ENCODE data around the gene DLG1.

DNA sequence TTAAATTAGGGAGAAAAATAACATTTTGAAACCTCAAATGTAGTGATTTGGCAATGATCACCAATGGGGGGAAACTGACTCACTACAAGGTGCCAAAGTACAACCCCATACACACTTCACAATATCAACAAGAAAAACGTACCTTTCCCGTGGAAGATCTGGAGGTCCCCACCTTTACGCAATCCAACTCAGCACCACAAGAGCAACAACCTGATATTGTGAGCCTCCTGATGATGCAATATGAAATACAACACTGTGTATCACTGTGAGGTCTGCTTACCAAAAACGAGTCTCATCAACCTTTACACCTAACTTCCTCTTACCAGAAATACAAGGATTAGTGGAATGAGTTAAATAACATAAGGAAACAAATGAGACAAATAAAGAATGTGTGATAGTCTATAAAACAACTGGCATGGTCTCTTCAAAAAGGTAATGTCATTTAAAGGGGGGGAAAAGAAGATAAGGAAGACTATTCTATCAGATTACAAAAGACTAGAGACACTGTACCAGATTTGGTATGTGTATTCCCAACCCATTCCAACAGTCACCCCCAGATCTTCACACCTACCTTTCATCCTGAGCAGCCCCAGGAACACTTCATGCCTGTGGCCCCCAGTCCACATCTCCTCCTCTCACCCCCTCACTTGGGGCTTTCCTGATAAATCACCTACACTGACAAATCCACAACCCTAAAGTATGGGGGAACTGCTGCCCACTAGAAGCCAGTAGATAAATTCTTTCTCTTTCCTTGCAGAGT, 27.7 kb downstream of the DLG1 start:
- TF ChIP-seq, protein P1, sequence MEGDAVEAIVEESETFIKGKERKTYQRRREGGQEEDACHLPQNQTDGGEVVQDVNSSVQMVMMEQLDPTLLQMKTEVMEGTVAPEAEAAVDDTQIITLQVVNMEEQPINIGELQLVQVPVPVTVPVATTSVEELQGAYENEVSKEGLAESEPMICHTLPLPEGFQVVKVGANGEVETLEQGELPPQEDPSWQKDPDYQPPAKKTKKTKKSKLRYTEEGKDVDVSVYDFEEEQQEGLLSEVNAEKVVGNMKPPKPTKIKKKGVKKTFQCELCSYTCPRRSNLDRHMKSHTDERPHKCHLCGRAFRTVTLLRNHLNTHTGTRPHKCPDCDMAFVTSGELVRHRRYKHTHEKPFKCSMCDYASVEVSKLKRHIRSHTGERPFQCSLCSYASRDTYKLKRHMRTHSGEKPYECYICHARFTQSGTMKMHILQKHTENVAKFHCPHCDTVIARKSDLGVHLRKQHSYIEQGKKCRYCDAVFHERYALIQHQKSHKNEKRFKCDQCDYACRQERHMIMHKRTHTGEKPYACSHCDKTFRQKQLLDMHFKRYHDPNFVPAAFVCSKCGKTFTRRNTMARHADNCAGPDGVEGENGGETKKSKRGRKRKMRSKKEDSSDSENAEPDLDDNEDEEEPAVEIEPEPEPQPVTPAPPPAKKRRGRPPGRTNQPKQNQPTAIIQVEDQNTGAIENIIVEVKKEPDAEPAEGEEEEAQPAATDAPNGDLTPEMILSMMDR (IDR thresholded peaks at IDR 0.05 in 2 of 3, conservative IDR thresholded peaks at IDR 0.05 in 1 of 3; ENCODE audit: borderline replicate concordance in 1 of 3, insufficient read depth in 1 of 3, low read depth in 2 of 3, low read length in 2 of 3): no peak
- no peak for TF ChIP-seq POLR2AphosphoS5 (IDR thresholded peaks at IDR 0.05; ENCODE audit: low read depth, low read length)
- TF ChIP-seq, protein P2, sequence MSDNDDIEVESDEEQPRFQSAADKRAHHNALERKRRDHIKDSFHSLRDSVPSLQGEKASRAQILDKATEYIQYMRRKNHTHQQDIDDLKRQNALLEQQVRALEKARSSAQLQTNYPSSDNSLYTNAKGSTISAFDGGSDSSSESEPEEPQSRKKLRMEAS (IDR thresholded peaks at IDR 0.05): no peak
- TF ChIP-seq EZH2 (IDR thresholded peaks at IDR 0.05): no peak
- no peak for TF ChIP-seq RAD21 (IDR thresholded peaks at IDR 0.05; ENCODE audit: low read depth)
- TF ChIP-seq ZFX (IDR thresholded peaks at IDR 0.05): no peak
- TF ChIP-seq ELF1 (IDR thresholded peaks at IDR 0.05; ENCODE audit: borderline replicate concordance, low read depth): no peak
- TF ChIP-seq POLR2A (IDR thresholded peaks at IDR 0.05; ENCODE audit: borderline replicate concordance, extremely low read depth, insufficient read depth, insufficient read length): no peak
- no peak for TF ChIP-seq ZNF274 (IDR thresholded peaks at IDR 0.05; ENCODE audit: low read depth, low read length)
- TF ChIP-seq, protein P3, sequence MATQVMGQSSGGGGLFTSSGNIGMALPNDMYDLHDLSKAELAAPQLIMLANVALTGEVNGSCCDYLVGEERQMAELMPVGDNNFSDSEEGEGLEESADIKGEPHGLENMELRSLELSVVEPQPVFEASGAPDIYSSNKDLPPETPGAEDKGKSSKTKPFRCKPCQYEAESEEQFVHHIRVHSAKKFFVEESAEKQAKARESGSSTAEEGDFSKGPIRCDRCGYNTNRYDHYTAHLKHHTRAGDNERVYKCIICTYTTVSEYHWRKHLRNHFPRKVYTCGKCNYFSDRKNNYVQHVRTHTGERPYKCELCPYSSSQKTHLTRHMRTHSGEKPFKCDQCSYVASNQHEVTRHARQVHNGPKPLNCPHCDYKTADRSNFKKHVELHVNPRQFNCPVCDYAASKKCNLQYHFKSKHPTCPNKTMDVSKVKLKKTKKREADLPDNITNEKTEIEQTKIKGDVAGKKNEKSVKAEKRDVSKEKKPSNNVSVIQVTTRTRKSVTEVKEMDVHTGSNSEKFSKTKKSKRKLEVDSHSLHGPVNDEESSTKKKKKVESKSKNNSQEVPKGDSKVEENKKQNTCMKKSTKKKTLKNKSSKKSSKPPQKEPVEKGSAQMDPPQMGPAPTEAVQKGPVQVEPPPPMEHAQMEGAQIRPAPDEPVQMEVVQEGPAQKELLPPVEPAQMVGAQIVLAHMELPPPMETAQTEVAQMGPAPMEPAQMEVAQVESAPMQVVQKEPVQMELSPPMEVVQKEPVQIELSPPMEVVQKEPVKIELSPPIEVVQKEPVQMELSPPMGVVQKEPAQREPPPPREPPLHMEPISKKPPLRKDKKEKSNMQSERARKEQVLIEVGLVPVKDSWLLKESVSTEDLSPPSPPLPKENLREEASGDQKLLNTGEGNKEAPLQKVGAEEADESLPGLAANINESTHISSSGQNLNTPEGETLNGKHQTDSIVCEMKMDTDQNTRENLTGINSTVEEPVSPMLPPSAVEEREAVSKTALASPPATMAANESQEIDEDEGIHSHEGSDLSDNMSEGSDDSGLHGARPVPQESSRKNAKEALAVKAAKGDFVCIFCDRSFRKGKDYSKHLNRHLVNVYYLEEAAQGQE (IDR thresholded peaks at IDR 0.05; ENCODE audit: low read depth): no peak
- TF ChIP-seq SRF (IDR thresholded peaks at IDR 0.05; ENCODE audit: low read depth): no peak
- TF ChIP-seq, protein P4, sequence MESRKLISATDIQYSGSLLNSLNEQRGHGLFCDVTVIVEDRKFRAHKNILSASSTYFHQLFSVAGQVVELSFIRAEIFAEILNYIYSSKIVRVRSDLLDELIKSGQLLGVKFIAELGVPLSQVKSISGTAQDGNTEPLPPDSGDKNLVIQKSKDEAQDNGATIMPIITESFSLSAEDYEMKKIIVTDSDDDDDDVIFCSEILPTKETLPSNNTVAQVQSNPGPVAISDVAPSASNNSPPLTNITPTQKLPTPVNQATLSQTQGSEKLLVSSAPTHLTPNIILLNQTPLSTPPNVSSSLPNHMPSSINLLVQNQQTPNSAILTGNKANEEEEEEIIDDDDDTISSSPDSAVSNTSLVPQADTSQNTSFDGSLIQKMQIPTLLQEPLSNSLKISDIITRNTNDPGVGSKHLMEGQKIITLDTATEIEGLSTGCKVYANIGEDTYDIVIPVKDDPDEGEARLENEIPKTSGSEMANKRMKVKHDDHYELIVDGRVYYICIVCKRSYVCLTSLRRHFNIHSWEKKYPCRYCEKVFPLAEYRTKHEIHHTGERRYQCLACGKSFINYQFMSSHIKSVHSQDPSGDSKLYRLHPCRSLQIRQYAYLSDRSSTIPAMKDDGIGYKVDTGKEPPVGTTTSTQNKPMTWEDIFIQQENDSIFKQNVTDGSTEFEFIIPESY (IDR thresholded peaks at IDR 0.05; ENCODE audit: extremely low read depth, insufficient replicate concordance, low read length): no peak
- TF ChIP-seq CEBPB (IDR thresholded peaks at IDR 0.05; ENCODE audit: low read depth): peak; percentile 50; the same call in 1 of the 2 replicates
- TF ChIP-seq SP1 (IDR thresholded peaks at IDR 0.05; ENCODE audit: low read depth): no peak

Measured in HCT116 (cell line).